H1 (cell line): ENCODE measurements around the gene RBM47. TPM values are rescaled to one million over a fixed set of nuclear protein-coding genes. Genes with fewer than 3 reads are reported as not detected.

Experiments used
- ASH2L ChIP-seq: fragments of 200-600, 300-600 bp; sonication (generic); IDR thresholded peaks from one replicate; pipeline ENCODE4 v1.7.1; 2017; ENCODE audit warnings: low read length
- CBX5 ChIP-seq: fragments of 300-800, 300-1000 bp; sonication (generic); IDR thresholded peaks from 2 replicates; pipeline ENCODE4 v1.7.1; 2016; ENCODE audit warnings: antibody characterized with exemption, low read length, low read depth
- CBX8 ChIP-seq: fragments of 300-800, 300-1000 bp; sonication (generic); IDR thresholded peaks from 2 replicates; pipeline ENCODE4 v1.7.1; 2016; ENCODE audit warnings: low read depth, low read length, borderline replicate concordance
- CTCF ChIP-seq, 3 experiments: IDR thresholded peaks; 1 replicate in 2 of 3; 2 replicates in 1 of 3; pipeline versions ENCODE4 v1.5.1 to v1.6.1; 2011; ENCODE audit warnings: low read length in 3 of 3, mild to moderate bottlenecking in 3 of 3, inconsistent platforms in 2 of 3, low read depth in 1 of 3, moderate library complexity in 1 of 3; ENCODE audit not compliant: insufficient read depth in 1 of 3; ENCODE audit errors: control extremely low read depth in 1 of 3
- polyA plus RNA-seq, 7 experiments: library from polyadenylated mRNA; depleted of rRNA in 3 of 7; stranded (reverse) in 5 of 7; unstranded in 2 of 7; fragments of >200 nt in 5 of 7; fragments of 200-250 nt in 2 of 7; gene quantifications; 1 replicate in 5 of 7; 2 replicates in 1 of 7; 4 replicates in 1 of 7; pipeline versions ENCODE4 v1.2.1 to v1.2.3, GENCODE V29; 2011 to 2013; ENCODE audit warnings: missing spikeins in 2 of 7, mixed read lengths in 2 of 7
- total RNA-seq: library from RNA; stranded (reverse); fragmentation: NEBNext Ultra II Directional; extraction: Animal tissue kit (Norgen Biotek cat#: 25700); gene quantifications from 2 replicates; pipeline ENCODE4 v1.2.1, GENCODE V29; 2021
- TF ChIP-seq, protein P1 (sequence below): fragments of 300-600 bp; sonication (generic); IDR thresholded peaks from 2 replicates; pipeline ENCODE4 v1.7.1; 2012; ENCODE audit warnings: low read length, moderate library complexity, mild to moderate bottlenecking, inconsistent platforms; ENCODE audit not compliant: insufficient replicate concordance

The RBM47 gene
- total and polyA plus RNA-seq, 2 of the 8 experiments (the other 6 are each of a cell fraction or from before 2014, with no cell fraction given), result 42.8 to 78.9 TPM

GRCh38 chr4:40619600-40619999 lies 10.1 kb downstream of the RBM47 start (continued):
- TF ChIP-seq, protein P1, sequence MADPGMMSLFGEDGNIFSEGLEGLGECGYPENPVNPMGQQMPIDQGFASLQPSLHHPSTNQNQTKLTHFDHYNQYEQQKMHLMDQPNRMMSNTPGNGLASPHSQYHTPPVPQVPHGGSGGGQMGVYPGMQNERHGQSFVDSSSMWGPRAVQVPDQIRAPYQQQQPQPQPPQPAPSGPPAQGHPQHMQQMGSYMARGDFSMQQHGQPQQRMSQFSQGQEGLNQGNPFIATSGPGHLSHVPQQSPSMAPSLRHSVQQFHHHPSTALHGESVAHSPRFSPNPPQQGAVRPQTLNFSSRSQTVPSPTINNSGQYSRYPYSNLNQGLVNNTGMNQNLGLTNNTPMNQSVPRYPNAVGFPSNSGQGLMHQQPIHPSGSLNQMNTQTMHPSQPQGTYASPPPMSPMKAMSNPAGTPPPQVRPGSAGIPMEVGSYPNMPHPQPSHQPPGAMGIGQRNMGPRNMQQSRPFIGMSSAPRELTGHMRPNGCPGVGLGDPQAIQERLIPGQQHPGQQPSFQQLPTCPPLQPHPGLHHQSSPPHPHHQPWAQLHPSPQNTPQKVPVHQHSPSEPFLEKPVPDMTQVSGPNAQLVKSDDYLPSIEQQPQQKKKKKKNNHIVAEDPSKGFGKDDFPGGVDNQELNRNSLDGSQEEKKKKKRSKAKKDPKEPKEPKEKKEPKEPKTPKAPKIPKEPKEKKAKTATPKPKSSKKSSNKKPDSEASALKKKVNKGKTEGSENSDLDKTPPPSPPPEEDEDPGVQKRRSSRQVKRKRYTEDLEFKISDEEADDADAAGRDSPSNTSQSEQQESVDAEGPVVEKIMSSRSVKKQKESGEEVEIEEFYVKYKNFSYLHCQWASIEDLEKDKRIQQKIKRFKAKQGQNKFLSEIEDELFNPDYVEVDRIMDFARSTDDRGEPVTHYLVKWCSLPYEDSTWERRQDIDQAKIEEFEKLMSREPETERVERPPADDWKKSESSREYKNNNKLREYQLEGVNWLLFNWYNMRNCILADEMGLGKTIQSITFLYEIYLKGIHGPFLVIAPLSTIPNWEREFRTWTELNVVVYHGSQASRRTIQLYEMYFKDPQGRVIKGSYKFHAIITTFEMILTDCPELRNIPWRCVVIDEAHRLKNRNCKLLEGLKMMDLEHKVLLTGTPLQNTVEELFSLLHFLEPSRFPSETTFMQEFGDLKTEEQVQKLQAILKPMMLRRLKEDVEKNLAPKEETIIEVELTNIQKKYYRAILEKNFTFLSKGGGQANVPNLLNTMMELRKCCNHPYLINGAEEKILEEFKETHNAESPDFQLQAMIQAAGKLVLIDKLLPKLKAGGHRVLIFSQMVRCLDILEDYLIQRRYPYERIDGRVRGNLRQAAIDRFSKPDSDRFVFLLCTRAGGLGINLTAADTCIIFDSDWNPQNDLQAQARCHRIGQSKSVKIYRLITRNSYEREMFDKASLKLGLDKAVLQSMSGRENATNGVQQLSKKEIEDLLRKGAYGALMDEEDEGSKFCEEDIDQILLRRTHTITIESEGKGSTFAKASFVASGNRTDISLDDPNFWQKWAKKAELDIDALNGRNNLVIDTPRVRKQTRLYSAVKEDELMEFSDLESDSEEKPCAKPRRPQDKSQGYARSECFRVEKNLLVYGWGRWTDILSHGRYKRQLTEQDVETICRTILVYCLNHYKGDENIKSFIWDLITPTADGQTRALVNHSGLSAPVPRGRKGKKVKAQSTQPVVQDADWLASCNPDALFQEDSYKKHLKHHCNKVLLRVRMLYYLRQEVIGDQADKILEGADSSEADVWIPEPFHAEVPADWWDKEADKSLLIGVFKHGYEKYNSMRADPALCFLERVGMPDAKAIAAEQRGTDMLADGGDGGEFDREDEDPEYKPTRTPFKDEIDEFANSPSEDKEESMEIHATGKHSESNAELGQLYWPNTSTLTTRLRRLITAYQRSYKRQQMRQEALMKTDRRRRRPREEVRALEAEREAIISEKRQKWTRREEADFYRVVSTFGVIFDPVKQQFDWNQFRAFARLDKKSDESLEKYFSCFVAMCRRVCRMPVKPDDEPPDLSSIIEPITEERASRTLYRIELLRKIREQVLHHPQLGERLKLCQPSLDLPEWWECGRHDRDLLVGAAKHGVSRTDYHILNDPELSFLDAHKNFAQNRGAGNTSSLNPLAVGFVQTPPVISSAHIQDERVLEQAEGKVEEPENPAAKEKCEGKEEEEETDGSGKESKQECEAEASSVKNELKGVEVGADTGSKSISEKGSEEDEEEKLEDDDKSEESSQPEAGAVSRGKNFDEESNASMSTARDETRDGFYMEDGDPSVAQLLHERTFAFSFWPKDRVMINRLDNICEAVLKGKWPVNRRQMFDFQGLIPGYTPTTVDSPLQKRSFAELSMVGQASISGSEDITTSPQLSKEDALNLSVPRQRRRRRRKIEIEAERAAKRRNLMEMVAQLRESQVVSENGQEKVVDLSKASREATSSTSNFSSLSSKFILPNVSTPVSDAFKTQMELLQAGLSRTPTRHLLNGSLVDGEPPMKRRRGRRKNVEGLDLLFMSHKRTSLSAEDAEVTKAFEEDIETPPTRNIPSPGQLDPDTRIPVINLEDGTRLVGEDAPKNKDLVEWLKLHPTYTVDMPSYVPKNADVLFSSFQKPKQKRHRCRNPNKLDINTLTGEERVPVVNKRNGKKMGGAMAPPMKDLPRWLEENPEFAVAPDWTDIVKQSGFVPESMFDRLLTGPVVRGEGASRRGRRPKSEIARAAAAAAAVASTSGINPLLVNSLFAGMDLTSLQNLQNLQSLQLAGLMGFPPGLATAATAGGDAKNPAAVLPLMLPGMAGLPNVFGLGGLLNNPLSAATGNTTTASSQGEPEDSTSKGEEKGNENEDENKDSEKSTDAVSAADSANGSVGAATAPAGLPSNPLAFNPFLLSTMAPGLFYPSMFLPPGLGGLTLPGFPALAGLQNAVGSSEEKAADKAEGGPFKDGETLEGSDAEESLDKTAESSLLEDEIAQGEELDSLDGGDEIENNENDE, result no peak
- TF ChIP-seq CBX5, result no peak
- no peak for TF ChIP-seq ASH2L
- TF ChIP-seq CTCF (IDR thresholded peaks at IDR 0.05; ENCODE audit: control extremely low read depth in 1 of 3, insufficient read depth in 1 of 3, low read depth in 1 of 3, low read length in 3 of 3), result no peak
- TF ChIP-seq CBX8, result no peak
